ENCODE data around the gene AFDN. TPM values are rescaled to one million over a fixed set of nuclear protein-coding genes. Genes with fewer than 3 reads are reported as not detected.

The AFDN gene
- total RNA-seq, 3 donors from 2014 or later, result 93.1 to 292 (median 170) TPM

DNA sequence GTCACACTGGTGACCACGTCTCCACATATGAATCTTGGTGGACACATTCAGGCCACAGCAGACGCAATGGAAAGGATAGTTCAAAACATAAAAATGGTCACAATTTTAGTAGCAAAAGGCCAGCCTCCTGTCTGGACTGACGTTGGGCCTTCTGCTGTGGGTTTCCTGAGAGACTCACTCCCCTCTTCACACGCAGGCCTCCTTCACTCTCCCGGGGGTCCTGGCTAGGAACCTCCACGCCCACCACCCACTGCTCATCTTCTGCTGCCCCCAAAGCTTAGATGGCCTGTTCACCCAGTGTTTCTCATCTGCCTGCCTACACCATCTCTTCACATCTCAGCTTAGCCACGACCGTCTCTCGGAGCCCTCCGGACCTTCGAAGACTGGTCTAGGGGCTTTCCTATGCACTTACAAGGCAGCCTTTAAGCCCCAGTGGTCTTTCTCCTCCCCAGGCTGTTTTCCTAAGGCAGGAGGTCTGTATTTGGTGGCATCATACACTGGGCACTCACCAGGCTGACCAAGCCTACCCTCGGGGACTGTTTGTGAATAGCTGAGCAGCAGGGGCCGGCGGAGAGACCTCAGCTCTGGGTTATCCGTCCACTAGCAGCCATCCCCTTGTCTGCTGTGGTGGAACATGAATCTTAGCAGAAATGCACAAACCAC lies 46.6 kb upstream of the AFDN start:
- intact Hi-C loops (cut with DNase I; ENCODE audit: low total_unique reads), result loop anchor here (5.0 kb wide), 1 partner anchor 633 kb away; no protein-coding TSS in a partner anchor
- Histone ChIP-seq H3K4me1 (no peaks in the 10 kb centered on the region), H3K9me3 (no peaks in the 10 kb centered on the region), H3K27ac (no peak overlapping the region), H3K36me3 (no peaks in the 10 kb centered on the region), H3K27me3 (no peaks in the 10 kb centered on the region), H3K4me3 (no peak overlapping the region)
- TF ChIP-seq POLR2AphosphoS5 (IDR thresholded peaks at IDR 0.05) (no peak), POLR2A (IDR thresholded peaks at IDR 0.05) (no peak)
- TF ChIP-seq, protein P1, sequence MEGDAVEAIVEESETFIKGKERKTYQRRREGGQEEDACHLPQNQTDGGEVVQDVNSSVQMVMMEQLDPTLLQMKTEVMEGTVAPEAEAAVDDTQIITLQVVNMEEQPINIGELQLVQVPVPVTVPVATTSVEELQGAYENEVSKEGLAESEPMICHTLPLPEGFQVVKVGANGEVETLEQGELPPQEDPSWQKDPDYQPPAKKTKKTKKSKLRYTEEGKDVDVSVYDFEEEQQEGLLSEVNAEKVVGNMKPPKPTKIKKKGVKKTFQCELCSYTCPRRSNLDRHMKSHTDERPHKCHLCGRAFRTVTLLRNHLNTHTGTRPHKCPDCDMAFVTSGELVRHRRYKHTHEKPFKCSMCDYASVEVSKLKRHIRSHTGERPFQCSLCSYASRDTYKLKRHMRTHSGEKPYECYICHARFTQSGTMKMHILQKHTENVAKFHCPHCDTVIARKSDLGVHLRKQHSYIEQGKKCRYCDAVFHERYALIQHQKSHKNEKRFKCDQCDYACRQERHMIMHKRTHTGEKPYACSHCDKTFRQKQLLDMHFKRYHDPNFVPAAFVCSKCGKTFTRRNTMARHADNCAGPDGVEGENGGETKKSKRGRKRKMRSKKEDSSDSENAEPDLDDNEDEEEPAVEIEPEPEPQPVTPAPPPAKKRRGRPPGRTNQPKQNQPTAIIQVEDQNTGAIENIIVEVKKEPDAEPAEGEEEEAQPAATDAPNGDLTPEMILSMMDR (IDR thresholded peaks at IDR 0.05), result no peak
- no peak for DNase-seq (ENCODE audit: low spot score in 2 of 2)

DNA sequence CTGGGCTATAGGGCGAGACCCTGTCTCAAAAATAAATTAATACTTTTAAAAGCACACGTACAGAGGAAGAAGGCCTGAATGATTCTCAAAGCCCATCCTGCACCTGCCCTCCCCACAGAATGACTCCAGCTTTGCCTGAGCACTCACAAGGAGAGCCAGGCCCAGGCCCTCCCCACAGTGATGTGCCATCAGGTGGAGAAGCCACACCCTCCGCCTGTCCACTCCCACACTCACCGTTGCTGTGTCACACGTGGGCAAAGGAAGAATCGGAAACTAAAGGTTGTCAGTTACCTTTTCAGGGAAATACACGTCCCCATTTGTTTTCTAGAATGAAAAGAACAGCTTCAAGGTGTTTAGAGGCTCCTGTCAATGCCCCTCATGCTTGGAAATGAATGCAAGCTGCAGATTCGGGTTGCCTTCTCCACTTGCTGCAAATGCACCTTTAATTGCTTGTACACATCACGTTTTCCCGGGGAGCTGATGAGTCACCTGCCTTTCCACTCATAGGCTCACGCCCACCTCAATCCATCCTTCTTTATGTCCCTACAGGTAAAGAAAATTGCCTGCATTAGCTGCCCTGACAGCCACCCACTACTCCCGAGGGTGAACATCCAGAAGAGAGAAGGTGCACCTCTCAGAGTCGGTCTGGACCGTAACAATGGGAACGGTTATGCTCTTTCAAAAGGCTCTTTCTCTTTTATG lies 45.5 kb upstream of the AFDN start:
- no peaks in the 10 kb centered on the region for H3K4me1 ChIP-seq
- H3K9me3 ChIP-seq, result no peaks in the 10 kb centered on the region
- intact Hi-C loops (cut with DNase I; ENCODE audit: low total_unique reads), result no loop called here
- TF ChIP-seq POLR2A (IDR thresholded peaks at IDR 0.05) (no peak), POLR2AphosphoS5 (IDR thresholded peaks at IDR 0.05) (no peak)
- TF ChIP-seq, protein P1 (IDR thresholded peaks at IDR 0.05), result no peak
- H3K36me3 ChIP-seq, result no peaks in the 10 kb centered on the region
- H3K27ac ChIP-seq, result no peak overlapping the region
- no peak for DNase-seq (ENCODE audit: low spot score in 2 of 2)
- H3K27me3 ChIP-seq, result no peaks in the 10 kb centered on the region
- H3K4me3 ChIP-seq, result no peak overlapping the region

DNA sequence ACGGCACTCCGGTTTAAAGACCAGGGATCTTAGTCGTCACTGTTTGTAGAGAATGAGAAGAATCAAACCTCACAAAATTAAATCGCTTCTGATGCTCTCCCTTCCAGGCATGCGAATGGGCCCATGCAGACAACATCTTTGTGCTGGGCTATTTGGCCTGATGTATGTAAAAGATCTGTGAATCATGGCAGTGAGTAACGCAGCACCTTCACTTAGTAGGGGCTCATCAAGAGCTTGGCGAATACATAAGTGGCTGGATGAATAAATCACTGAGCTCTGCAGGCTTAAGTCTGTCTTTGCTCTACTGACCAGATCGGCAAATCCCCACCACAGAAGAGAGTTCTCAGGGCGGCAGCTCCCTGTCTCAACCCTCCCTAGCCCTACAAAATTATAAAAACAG lies 44.8 kb upstream of the AFDN start:
- no peaks in the 10 kb centered on the region for H3K9me3 ChIP-seq
- intact Hi-C loops (cut with DNase I; ENCODE audit: low total_unique reads), result no loop called here
- no peaks in the 10 kb centered on the region for H3K4me1 ChIP-seq
- H3K36me3 ChIP-seq, result no peaks in the 10 kb centered on the region
- DNase-seq (ENCODE audit: low spot score in 2 of 2), result no peak
- H3K27ac ChIP-seq, result no peak overlapping the region
- no peaks in the 10 kb centered on the region for H3K27me3 ChIP-seq
- no peak overlapping the region for H3K4me3 ChIP-seq
- TF ChIP-seq POLR2AphosphoS5 (IDR thresholded peaks at IDR 0.05), result no peak
- TF ChIP-seq, protein P1 (IDR thresholded peaks at IDR 0.05), result no peak
- TF ChIP-seq POLR2A (IDR thresholded peaks at IDR 0.05), result no peak

DNA sequence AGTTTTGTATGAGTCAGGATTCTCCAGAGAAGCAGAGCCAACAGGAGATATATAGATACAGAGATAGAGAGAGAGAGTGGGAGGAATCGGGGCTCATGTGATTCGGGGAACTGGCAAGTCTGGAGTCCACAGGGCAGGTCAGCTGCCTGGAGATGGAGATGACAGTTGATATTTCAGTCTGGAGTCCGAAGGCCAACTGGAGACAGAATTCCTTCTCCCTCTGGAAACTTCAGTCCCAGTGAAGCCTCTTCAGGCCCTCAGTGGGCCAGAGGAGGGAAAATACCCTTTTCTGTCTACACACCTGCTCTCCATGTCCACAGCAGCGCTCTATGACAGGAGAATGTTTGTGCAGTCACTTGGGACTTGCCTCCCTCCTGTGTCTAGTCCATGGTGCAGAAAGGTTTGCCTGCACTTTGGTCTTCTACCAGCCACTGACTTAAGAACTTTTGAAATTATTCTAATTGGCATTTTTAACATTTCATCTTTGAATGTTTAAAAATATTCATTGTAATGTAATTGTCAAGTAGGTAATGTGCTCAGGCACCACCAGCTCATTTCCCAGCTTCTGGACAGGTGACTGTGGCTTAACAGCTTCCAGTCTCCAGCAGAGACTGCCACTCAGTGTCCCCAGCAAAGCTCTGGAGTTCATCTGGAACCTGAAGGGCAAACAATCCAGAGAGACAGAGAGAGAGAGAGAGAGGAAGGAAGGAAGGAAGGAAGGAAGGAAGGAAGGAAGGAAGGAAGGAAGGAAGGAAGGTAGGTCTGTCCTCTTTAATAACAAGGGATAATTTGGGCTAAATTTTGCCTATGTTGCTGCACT lies 43.8 kb upstream of the AFDN start:
- no peaks in the 10 kb centered on the region for H3K36me3 ChIP-seq
- intact Hi-C loops (cut with DNase I; ENCODE audit: low total_unique reads), result no loop called here
- no peak for DNase-seq (ENCODE audit: low spot score in 2 of 2)

More for the DNA sequence above, 43.8 kb upstream of the AFDN start:
- no peaks in the 10 kb centered on the region for H3K27me3 ChIP-seq
- TF ChIP-seq POLR2A (IDR thresholded peaks at IDR 0.05) (no peak), POLR2AphosphoS5 (IDR thresholded peaks at IDR 0.05) (no peak)
- TF ChIP-seq, protein P1 (IDR thresholded peaks at IDR 0.05), result no peak
- no peak overlapping the region for H3K27ac ChIP-seq
- H3K4me1 ChIP-seq, result no peaks in the 10 kb centered on the region
- no peaks in the 10 kb centered on the region for H3K9me3 ChIP-seq
- H3K4me3 ChIP-seq, result no peak overlapping the region
